HPDE6-E6E7 (cell line): Measurements from ENCODE around the gene TSSC4.

Experiments used
- DNase-seq: peaks from one replicate; pipeline ENCODE4 v3.0.0; 2011; ENCODE audit warnings: missing footprints; ENCODE audit errors: extremely low spot score

Gene TSSC4

GRCh38 chr11:2447951-2448650 is 47.6 kb downstream of the TSSC4 start:
- DNase-seq, result no peak

- DNase-seq, result no peak
These were observed 48.4 kb downstream of the TSSC4 start for GRCh38 chr11:2448661-2449547.

GRCh38 chr11:2449548-2450320 is 49.2 kb downstream of the TSSC4 start:
- DNase-seq, result no peak

- no peak for DNase-seq
These were observed 49.9 kb downstream of the TSSC4 start for GRCh38 chr11:2450321-2451041.

GRCh38 chr11:2451336-2451735 is 50.8 kb downstream of the TSSC4 start:
- no peak for DNase-seq

GRCh38 chr11:2451916-2452315 is 51.4 kb downstream of the TSSC4 start:
- DNase-seq, result no peak

- no peak for DNase-seq
These were observed 51.9 kb downstream of the TSSC4 start for GRCh38 chr11:2452321-2453012.

- DNase-seq, result no peak
These were observed 52.9 kb downstream of the TSSC4 start for GRCh38 chr11:2453436-2453835.
